ENCODE measurements around the gene GLYATL2.

- TF ChIP-seq CTCF (IDR thresholded peaks at IDR 0.05; ENCODE audit: low read depth, low read length, missing input control) (no peak), JUND (IDR thresholded peaks at IDR 0.05) (no peak), SP1 (IDR thresholded peaks at IDR 0.05) (no peak), RXRA (IDR thresholded peaks at IDR 0.05) (no peak), TAF1 (conservative IDR thresholded peaks at IDR 0.05) (no peak), HNF4A (conservative IDR thresholded peaks at IDR 0.05) (no peak), RAD21 (IDR thresholded peaks at IDR 0.05) (no peak), GABPA (IDR thresholded peaks at IDR 0.05 in 1 of 2, conservative IDR thresholded peaks at IDR 0.05 in 1 of 2) (no peak), REST (IDR thresholded peaks at IDR 0.05) (no peak), EGR1 (IDR thresholded peaks at IDR 0.05; ENCODE audit: low read depth in 2 of 2) (no peak), NR2F2 (IDR thresholded peaks at IDR 0.05) (no peak), FOXA1 (IDR thresholded peaks at IDR 0.05) (no peak)
- TF ChIP-seq, protein P1, sequence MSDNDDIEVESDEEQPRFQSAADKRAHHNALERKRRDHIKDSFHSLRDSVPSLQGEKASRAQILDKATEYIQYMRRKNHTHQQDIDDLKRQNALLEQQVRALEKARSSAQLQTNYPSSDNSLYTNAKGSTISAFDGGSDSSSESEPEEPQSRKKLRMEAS (IDR thresholded peaks at IDR 0.05), result no peak
- TF ChIP-seq, protein P2, sequence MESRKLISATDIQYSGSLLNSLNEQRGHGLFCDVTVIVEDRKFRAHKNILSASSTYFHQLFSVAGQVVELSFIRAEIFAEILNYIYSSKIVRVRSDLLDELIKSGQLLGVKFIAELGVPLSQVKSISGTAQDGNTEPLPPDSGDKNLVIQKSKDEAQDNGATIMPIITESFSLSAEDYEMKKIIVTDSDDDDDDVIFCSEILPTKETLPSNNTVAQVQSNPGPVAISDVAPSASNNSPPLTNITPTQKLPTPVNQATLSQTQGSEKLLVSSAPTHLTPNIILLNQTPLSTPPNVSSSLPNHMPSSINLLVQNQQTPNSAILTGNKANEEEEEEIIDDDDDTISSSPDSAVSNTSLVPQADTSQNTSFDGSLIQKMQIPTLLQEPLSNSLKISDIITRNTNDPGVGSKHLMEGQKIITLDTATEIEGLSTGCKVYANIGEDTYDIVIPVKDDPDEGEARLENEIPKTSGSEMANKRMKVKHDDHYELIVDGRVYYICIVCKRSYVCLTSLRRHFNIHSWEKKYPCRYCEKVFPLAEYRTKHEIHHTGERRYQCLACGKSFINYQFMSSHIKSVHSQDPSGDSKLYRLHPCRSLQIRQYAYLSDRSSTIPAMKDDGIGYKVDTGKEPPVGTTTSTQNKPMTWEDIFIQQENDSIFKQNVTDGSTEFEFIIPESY (IDR thresholded peaks at IDR 0.05), result no peak
These were observed 12.3 kb upstream of the GLYATL2 start for GRCh38 chr11:58856806-58857205.

All from liver (tissue), 3 donors.